ENCODE data around the gene FUZ.

GRCh38 chr19:49829721-49830120 is 16.6 kb upstream of the FUZ start:
- TF ChIP-seq CTCF (IDR thresholded peaks at IDR 0.05) (no peak), EP300 (IDR thresholded peaks at IDR 0.05) (no peak)

Measured in sigmoid colon (tissue), 4 donors.